Ovary (tissue), 9 donors: ENCODE data around the gene LIPF. TPM values are rescaled to one million over a fixed set of nuclear protein-coding genes. Genes with fewer than 3 reads are reported as not detected.
"Not testable (repeated sequence)": the region's sequence is repeated elsewhere in the genome, so short reads cannot be mapped to it uniquely, and the experiment has no call there.

Experiments used
- DNase-seq, 5 donors: peaks; one replicate each; pipeline ENCODE4 v3.0.0-alpha.2; 2019 to 2020
- H3K27ac ChIP-seq, 2 donors: fragments of 200-600 bp; one replicate each; pipeline versions ENCODE4 v1.5.1 to v1.8.0; 2019 to 2022
- H3K27me3 ChIP-seq: fragments of 200-600 bp; one replicate; pipeline ENCODE4 v1.8.0; 2022
- H3K36me3 ChIP-seq: fragments of 200-600 bp; sonication (generic); one replicate; pipeline ENCODE4 v1.5.1; 2019
- H3K4me1 ChIP-seq: one replicate; pipeline ENCODE4 v1.8.1; 2013; ENCODE audit warnings: mild to moderate bottlenecking, moderate library complexity; ENCODE audit not compliant: insufficient read depth
- H3K4me3 ChIP-seq: fragments of 200-600 bp; sonication (generic); one replicate; pipeline ENCODE4 v1.5.1; 2017
- H3K9me3 ChIP-seq, 2 donors: fragments of 200-600 bp in 1 of 2; sonication (generic) in 1 of 2; one replicate each; pipeline versions ENCODE4 v1.5.1 to v1.8.1; 2013 to 2019; ENCODE audit warnings: mild to moderate bottlenecking in 1 of 2, moderate library complexity in 1 of 2
- CTCF ChIP-seq, 3 donors: fragments of 450-650 bp in 2 of 3; fragments of 200-600 bp in 1 of 3; IDR thresholded peaks; one replicate each; pipeline versions ENCODE4 v1.5.1 to v1.8.0; 2016 to 2022; ENCODE audit warnings: antibody characterized with exemption in 3 of 3, mild to moderate bottlenecking in 1 of 3
- EP300 ChIP-seq: sonication (generic); formaldehyde crosslinking; IDR thresholded peaks from one replicate; pipeline ENCODE4 v1.6.1; 2017; ENCODE audit warnings: antibody characterized with exemption
- POLR2A ChIP-seq: fragments of 450-650 bp; IDR thresholded peaks from one replicate; pipeline ENCODE4 v1.6.1; 2017; ENCODE audit warnings: antibody characterized with exemption, mild to moderate bottlenecking, moderate library complexity
- WGBS, 3 donors: extraction: QIAGEN DNeasy Blood & Tissue Kit in 1 of 3; methylation state at CpG; one replicate each; pipeline versions ENCODE4 v1.1.5 to v1.1.7; 2013 to 2017; 5-methylcytosine and 5-hydroxymethylcytosine counted together
- intact Hi-C, 4 donors: fragments of 100-400 bp; cut with DNase I; formaldehyde crosslinking; loops; one replicate each; pipeline versions ENCODE4 v1.11.0 to v1.15.1; 2022 to 2023
- polyA plus RNA-seq, 2 donors: library from polyadenylated mRNA; stranded (reverse); fragments of 200-250 nt in 1 of 2; fragments of 350-450 nt in 1 of 2; fragmentation: Illumina TruSeq in 1 of 2; extraction: RNeasy Lipid Tissue Mini Kit (QIAGEN cat#74804) in 1 of 2; gene quantifications; one replicate each; pipeline ENCODE4 v1.2.3, GENCODE V29; 2013 to 2014
- total RNA-seq, 7 donors: library from RNA; depleted of rRNA in 2 of 7; stranded (reverse); fragments of >200 nt in 2 of 7; fragmentation: NEBNext Ultra II Directional in 3 of 7; extraction: Animal tissue kit (Norgen Biotek cat#: 25700) in 3 of 7; gene quantifications; one replicate each; pipeline versions ENCODE4 v1.1.0 to v1.2.4, GENCODE V29; 2016 to 2023
- donor health status: DM: no; HTN: no; CAD: no; lungs with moderate emphysema.
- donor health status: DM: no; HTN: no; CAD: no.
- donor health status: Bipolar disorder and iron deficiency.
- donor health status: DM: yes; HTN: yes; CAD: no.
- donor health status: DM: no; HTN: no; CAD: no.
- donor health status: DM: yes; HTN: yes; CAD: no.

The LIPF gene
- total and polyA plus RNA-seq, 9 donors = 0.75 TPM; not detected in 8

GRCh38 chr10:88707429-88708155 is 43.4 kb downstream of the LIPF start:
- no peak for DNase-seq
- Histone ChIP-seq H3K27ac (no peak overlapping the region), H3K27me3 (no peaks in the 10 kb centered on the region), H3K9me3 (no peaks in the 10 kb centered on the region), H3K36me3 (no peaks in the 10 kb centered on the region), H3K4me3 (no peak overlapping the region), H3K4me1 (peaks cover 1% of the 10 kb centered on the region)
- intact Hi-C loops = no loop called here
- 26 to 36% (median 34%) methylated on average over 2 of the region's 2 CpGs for WGBS, 3 donors
- TF ChIP-seq POLR2A = no peak
- no peak for TF ChIP-seq CTCF (IDR thresholded peaks at IDR 0.05)
- no peak for TF ChIP-seq EP300

GRCh38 chr10:88709361-88709760 is 45.1 kb downstream of the LIPF start:
- H3K36me3 ChIP-seq, H3K9me3 ChIP-seq, intact Hi-C loops, DNase-seq, H3K4me3 ChIP-seq, H3K4me1 ChIP-seq, H3K27ac ChIP-seq, H3K27me3 ChIP-seq: not testable (repeated sequence)
- WGBS, 3 donors = 28 to 46% (median 33%) methylated on average over 6 of the region's 6 CpGs

GRCh38 chr10:88715517-88715916 is 51.3 kb downstream of the LIPF start:
- Histone ChIP-seq H3K4me1 (no peaks in the 10 kb centered on the region), H3K4me3 (no peak overlapping the region), H3K36me3 (no peaks in the 10 kb centered on the region), H3K9me3 (no peaks in the 10 kb centered on the region), H3K27ac (no peak overlapping the region), H3K27me3 (no peaks in the 10 kb centered on the region)
- no peak for DNase-seq
- WGBS, 3 donors = 90 to 97% (median 94%) methylated on average over 1 of the region's 1 CpG
- intact Hi-C loops = no loop called here
- no peak for TF ChIP-seq EP300

- no peak for TF ChIP-seq EP300
- TF ChIP-seq CTCF (IDR thresholded peaks at IDR 0.05) = no peak
- TF ChIP-seq POLR2A = no peak
- WGBS, 3 donors = 84 to 91% (median 87%) methylated on average over 4 of the region's 4 CpGs
- intact Hi-C loops = no loop called here
- Histone ChIP-seq H3K27me3 (no peaks in the 10 kb centered on the region), H3K4me1 (no peaks in the 10 kb centered on the region), H3K9me3 (no peaks in the 10 kb centered on the region), H3K27ac (no peak overlapping the region), H3K36me3 (no peaks in the 10 kb centered on the region), H3K4me3 (no peak overlapping the region)
- no peak for DNase-seq
These were observed 57.1 kb downstream of the LIPF start for GRCh38 chr10:88721392-88721791.

- Histone ChIP-seq H3K9me3 (no peaks in the 10 kb centered on the region), H3K27me3 (no peaks in the 10 kb centered on the region), H3K4me3 (no peak overlapping the region), H3K36me3 (no peaks in the 10 kb centered on the region), H3K27ac (no peak overlapping the region), H3K4me1 (no peaks in the 10 kb centered on the region)
- DNase-seq = no peak
- 21 to 22% (median 21%) methylated on average over 1 of the region's 1 CpG for WGBS, 3 donors
- intact Hi-C loops = no loop called here
- no peak for TF ChIP-seq EP300
These were observed 61.6 kb downstream of the LIPF start for GRCh38 chr10:88725798-88726197.

GRCh38 chr10:88728107-88728763 is 64.0 kb downstream of the LIPF start:
- Histone ChIP-seq H3K4me1 (no peaks in the 10 kb centered on the region), H3K9me3 (no peaks in the 10 kb centered on the region), H3K4me3 (no peak overlapping the region), H3K36me3 (no peaks in the 10 kb centered on the region), H3K27ac (no peak overlapping the region), H3K27me3 (no peaks in the 10 kb centered on the region)
- WGBS, 3 donors = 71 to 75% (median 73%) methylated on average over 30 of the region's 30 CpGs
- peak in 1 of 5 donors; percentile 17 for DNase-seq
- intact Hi-C loops = no loop called here
- TF ChIP-seq CTCF (IDR thresholded peaks at IDR 0.05) = no peak
- no peak for TF ChIP-seq EP300
- no peak for TF ChIP-seq POLR2A
